Ascending aorta (tissue), 2 donors: ENCODE measurements around the gene BID. TPM values are rescaled to one million over a fixed set of nuclear protein-coding genes. Genes with fewer than 3 reads are reported as not detected.
A peak's percentile ranks its signal among the peaks of the same experiment; 100 is the strongest.

Experiments used
- DNase-seq, 2 donors: peaks; one replicate each; pipeline ENCODE4 v3.0.0-alpha.2; 2019; ENCODE audit warnings: low spot score in 2 of 2
- H3K27ac ChIP-seq, 2 donors: fragments of 200-600 bp; sonication (generic); one replicate each; pipeline ENCODE4 v1.5.1; 2016 to 2017; ENCODE audit warnings: mild to moderate bottlenecking in 1 of 2
- H3K27me3 ChIP-seq: fragments of 200-600 bp; sonication (generic); one replicate; pipeline ENCODE4 v1.5.1; 2017
- H3K36me3 ChIP-seq, 2 donors: fragments of 200-600 bp; sonication (generic); one replicate each; pipeline ENCODE4 v1.5.1; 2016
- H3K4me1 ChIP-seq, 2 donors: fragments of 200-600 bp; sonication (generic); one replicate each; pipeline ENCODE4 v1.5.1; 2016 to 2017; ENCODE audit warnings: mild to moderate bottlenecking in 1 of 2
- H3K4me3 ChIP-seq, 2 donors: fragments of 200-600 bp; sonication (generic); one replicate each; pipeline ENCODE4 v1.5.1; 2016 to 2017; ENCODE audit warnings: mild to moderate bottlenecking in 1 of 2
- H3K9me3 ChIP-seq, 2 donors: fragments of 200-600 bp; sonication (generic); one replicate each; pipeline ENCODE4 v1.5.1; 2016
- intact Hi-C: fragments of 100-400 bp; cut with DNase I; formaldehyde crosslinking; loops from one replicate; pipeline ENCODE4 v1.15.1; 2023
- total RNA-seq: library from RNA; depleted of rRNA; stranded (reverse); fragments of >200 nt; gene quantifications from one replicate; pipeline ENCODE4 v1.1.0, GENCODE V29; 2016
- TF ChIP-seq, protein P1 (sequence below), 3 experiments: fragments of 200-600 bp in 2 of 3; fragments of 450-650 bp in 1 of 3; sonication (generic) in 2 of 3; IDR thresholded peaks; one replicate each; pipeline ENCODE4 v1.5.1; 2016 to 2019; ENCODE audit warnings: antibody characterized with exemption in 3 of 3, mild to moderate bottlenecking in 1 of 3, moderate library complexity in 1 of 3

BID gene
- total RNA-seq, 1 donor from 2014 or later, result 37.5 TPM

- H3K4me1 ChIP-seq, result no peaks in the 10 kb centered on the region
- TF ChIP-seq, protein P1, sequence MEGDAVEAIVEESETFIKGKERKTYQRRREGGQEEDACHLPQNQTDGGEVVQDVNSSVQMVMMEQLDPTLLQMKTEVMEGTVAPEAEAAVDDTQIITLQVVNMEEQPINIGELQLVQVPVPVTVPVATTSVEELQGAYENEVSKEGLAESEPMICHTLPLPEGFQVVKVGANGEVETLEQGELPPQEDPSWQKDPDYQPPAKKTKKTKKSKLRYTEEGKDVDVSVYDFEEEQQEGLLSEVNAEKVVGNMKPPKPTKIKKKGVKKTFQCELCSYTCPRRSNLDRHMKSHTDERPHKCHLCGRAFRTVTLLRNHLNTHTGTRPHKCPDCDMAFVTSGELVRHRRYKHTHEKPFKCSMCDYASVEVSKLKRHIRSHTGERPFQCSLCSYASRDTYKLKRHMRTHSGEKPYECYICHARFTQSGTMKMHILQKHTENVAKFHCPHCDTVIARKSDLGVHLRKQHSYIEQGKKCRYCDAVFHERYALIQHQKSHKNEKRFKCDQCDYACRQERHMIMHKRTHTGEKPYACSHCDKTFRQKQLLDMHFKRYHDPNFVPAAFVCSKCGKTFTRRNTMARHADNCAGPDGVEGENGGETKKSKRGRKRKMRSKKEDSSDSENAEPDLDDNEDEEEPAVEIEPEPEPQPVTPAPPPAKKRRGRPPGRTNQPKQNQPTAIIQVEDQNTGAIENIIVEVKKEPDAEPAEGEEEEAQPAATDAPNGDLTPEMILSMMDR (IDR thresholded peaks at IDR 0.05), result no peak
- H3K9me3 ChIP-seq, result no peaks in the 10 kb centered on the region
- H3K27me3 ChIP-seq, result no peaks in the 10 kb centered on the region
- H3K4me3 ChIP-seq, result no peak overlapping the region
- intact Hi-C loops, result no loop called here
- no peak overlapping the region for H3K27ac ChIP-seq
- DNase-seq, result no peak
- no peaks in the 10 kb centered on the region for H3K36me3 ChIP-seq
Observed at GRCh38 chr22:17746916-17747315, 27.4 kb downstream of the BID start.

DNA sequence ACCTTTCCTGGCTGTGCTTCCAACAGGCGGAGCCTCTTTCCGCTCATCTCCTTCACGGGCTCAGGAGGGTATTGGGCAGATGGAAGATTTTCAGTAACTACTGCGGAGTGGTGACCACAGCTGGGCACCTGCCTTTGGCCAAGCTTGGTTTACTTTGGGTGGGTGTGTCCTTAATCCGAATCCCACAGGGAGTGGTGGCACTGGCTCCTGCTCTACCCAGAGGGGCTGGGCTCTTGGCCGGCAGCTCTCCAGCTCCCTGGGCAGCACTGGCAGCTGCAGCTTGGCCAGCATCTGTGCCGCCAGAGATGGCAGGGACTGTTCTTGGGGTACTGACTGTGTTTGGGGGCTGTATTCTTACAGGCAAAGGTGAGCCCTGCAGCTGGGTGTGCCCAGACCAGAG lies 29.8 kb downstream of the BID start:
- intact Hi-C loops, result no loop called here
- DNase-seq, result no peak
- no peaks in the 10 kb centered on the region for H3K9me3 ChIP-seq
- TF ChIP-seq, protein P1 (IDR thresholded peaks at IDR 0.05), result no peak
- H3K27ac ChIP-seq, result no peak overlapping the region
- no peaks in the 10 kb centered on the region for H3K36me3 ChIP-seq
- no peaks in the 10 kb centered on the region for H3K4me1 ChIP-seq
- no peak overlapping the region for H3K4me3 ChIP-seq
- no peaks in the 10 kb centered on the region for H3K27me3 ChIP-seq

DNA sequence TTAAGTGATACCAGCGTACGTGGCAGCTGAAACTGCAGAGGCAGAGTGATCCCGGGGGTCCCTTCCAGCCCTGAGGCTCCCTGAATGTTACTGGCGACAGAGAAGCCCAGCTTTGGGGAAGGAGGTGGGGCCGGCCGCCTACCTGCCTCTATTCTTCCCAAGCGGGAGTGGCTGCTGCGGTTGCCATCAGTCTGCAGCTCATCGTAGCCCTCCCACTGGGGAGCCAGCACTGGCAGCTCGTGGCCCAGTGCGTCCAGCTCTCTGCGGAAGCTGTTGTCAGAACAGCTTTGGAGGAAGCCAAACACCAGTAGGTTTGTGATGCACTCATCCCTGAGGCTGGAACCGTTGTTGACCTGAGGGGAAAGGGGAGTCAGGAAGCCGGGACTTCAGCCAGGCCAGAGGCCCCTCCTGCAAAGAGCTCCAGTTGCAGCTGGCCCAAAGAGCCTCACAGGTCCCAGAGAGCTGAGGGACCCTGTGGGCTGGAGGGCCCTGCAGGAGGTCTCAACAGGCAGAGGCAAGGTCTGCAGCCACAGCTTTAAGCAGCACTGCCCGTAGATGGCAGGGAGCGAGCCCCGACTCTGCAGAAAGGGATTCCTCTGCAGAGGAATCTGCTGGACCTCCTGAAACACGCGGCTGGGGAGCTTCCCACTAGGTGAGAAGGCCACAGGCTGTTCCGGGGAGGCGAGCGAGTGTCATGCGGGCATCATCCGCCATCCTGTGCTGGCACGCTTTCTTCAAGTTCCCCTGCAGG lies 30.4 kb downstream of the BID start:
- DNase-seq, result no peak
- TF ChIP-seq, protein P1 (IDR thresholded peaks at IDR 0.05), result no peak
- no peak overlapping the region for H3K4me3 ChIP-seq
- intact Hi-C loops, result no loop called here
- H3K4me1 ChIP-seq, result no peaks in the 10 kb centered on the region
- no peaks in the 10 kb centered on the region for H3K9me3 ChIP-seq
- H3K27me3 ChIP-seq, result no peaks in the 10 kb centered on the region
- H3K27ac ChIP-seq, result no peak overlapping the region
- no peaks in the 10 kb centered on the region for H3K36me3 ChIP-seq

DNA sequence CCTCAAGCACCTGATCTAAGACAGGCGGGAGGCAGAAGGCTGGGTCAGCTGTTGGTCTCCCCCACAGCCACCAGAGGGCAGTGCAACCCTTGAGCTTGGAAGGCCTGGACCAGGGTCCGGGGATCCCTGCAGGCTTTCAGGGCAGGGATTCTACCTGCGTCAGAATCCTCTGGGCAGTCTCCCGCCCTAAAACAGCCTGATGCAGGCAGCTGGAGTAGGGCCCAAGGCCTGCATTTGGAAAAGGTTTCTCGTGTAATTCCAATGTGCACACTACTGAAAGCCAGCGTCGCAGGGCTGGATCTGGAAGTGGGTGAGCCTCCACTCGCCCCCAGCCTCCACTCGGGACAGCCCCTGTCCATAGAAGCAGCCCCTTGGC lies 31.8 kb downstream of the BID start:
- DNase-seq, result no peak
- no peak overlapping the region for H3K4me3 ChIP-seq
- intact Hi-C loops, result no loop called here
- no peaks in the 10 kb centered on the region for H3K9me3 ChIP-seq
- no peak overlapping the region for H3K27ac ChIP-seq
- H3K4me1 ChIP-seq, result no peaks in the 10 kb centered on the region
- H3K27me3 ChIP-seq, result no peaks in the 10 kb centered on the region
- TF ChIP-seq, protein P1 (IDR thresholded peaks at IDR 0.05), result peak; percentile 31 to 69 (median 68)
- H3K36me3 ChIP-seq, result no peaks in the 10 kb centered on the region

GRCh38 chr22:17741866-17742526 lies 32.3 kb downstream of the BID start:
- Histone ChIP-seq H3K4me3 (no peak overlapping the region), H3K4me1 (no peaks in the 10 kb centered on the region), H3K36me3 (no peaks in the 10 kb centered on the region), H3K27me3 (no peaks in the 10 kb centered on the region), H3K27ac (no peak overlapping the region), H3K9me3 (no peaks in the 10 kb centered on the region)
- TF ChIP-seq, protein P1 (IDR thresholded peaks at IDR 0.05), result no peak
- intact Hi-C loops, result no loop called here
- DNase-seq, result no peak
